Natural killer cell (primary cell): Measurements from ENCODE around the gene INPP4A. TPM values are rescaled to one million over a fixed set of nuclear protein-coding genes. Genes with fewer than 3 reads are reported as not detected.

Source experiments
- ATAC-seq, 3 donors: fragments of 150-1000 bp in 2 of 3; fragments of 200-7000 bp in 1 of 3; cut with Tn5 transposase; 1 replicate in 1 of 3; 2 replicates in 2 of 3; pipeline ENCODE4 v1.10.0; 2021; ENCODE audit warnings: mild to moderate bottlenecking in 2 of 3, moderate library complexity in 2 of 3
- DNase-seq, 2 donors: peaks; one replicate each; pipeline versions ENCODE4 v3.0.0 to v3.0.0-alpha.2; 2013 to 2021; ENCODE audit warnings: mixed read lengths in 1 of 2
- H3K27ac ChIP-seq: one replicate; pipeline ENCODE4 v1.5.1; 2013; ENCODE audit warnings: mild to moderate bottlenecking, low read length
- H3K27me3 ChIP-seq: one replicate; pipeline ENCODE4 v1.6.1; 2013; ENCODE audit warnings: low read length; ENCODE audit not compliant: control insufficient read depth, insufficient read depth
- H3K36me3 ChIP-seq: one replicate; pipeline ENCODE4 v1.6.1; 2013; ENCODE audit warnings: low read length; ENCODE audit not compliant: control insufficient read depth, insufficient read depth
- H3K4me1 ChIP-seq: one replicate; pipeline ENCODE4 v1.6.1; 2013; ENCODE audit warnings: low read length; ENCODE audit not compliant: control insufficient read depth, insufficient read depth
- H3K4me3 ChIP-seq: one replicate; pipeline ENCODE4 v1.5.1; 2013; ENCODE audit warnings: low read length
- H3K9me3 ChIP-seq: one replicate; pipeline ENCODE4 v1.6.1; 2013; ENCODE audit warnings: low read length; ENCODE audit not compliant: control insufficient read depth, insufficient read depth
- H3K27ac Mint-ChIP-seq, 2 donors: one replicate each; pipeline ENCODE4 v1.8.0; 2022; ENCODE audit warnings: mild to moderate bottlenecking in 2 of 2, mixed read lengths in 2 of 2, moderate library complexity in 1 of 2
- H3K27me3 Mint-ChIP-seq, 2 donors: one replicate each; pipeline ENCODE4 v1.8.0; 2022; ENCODE audit warnings: low read depth in 2 of 2, mixed read lengths in 2 of 2
- H3K36me3 Mint-ChIP-seq: one replicate; pipeline ENCODE4 v1.8.0; 2022; ENCODE audit warnings: mixed read lengths
- H3K4me1 Mint-ChIP-seq, 2 donors: one replicate each; pipeline ENCODE4 v1.8.0; 2022; ENCODE audit warnings: mixed read lengths in 2 of 2
- H3K4me3 Mint-ChIP-seq: one replicate; pipeline ENCODE4 v1.8.0; 2022; ENCODE audit warnings: mild to moderate bottlenecking, moderate library complexity, mixed read lengths
- H3K9me3 Mint-ChIP-seq, 2 donors: one replicate each; pipeline ENCODE4 v1.8.0; 2022; ENCODE audit warnings: mixed read lengths in 2 of 2
- CTCF ChIP-seq: fragments of 200-600 bp; IDR thresholded peaks from one replicate; pipeline ENCODE4 v1.8.0; 2022; ENCODE audit warnings: antibody characterized with exemption
- WGBS: methylation state at CpG from one replicate; pipeline ENCODE4 v1.1.7; 2013; ENCODE audit warnings: missing lambda C conversion rate; ENCODE audit not compliant: insufficient coverage; 5-methylcytosine and 5-hydroxymethylcytosine counted together
- intact Hi-C: fragments of 100-400 bp; cut with micrococcal nuclease; formaldehyde crosslinking; loops from one replicate; pipeline ENCODE4 v1.14.2; 2022
- total RNA-seq, 4 donors: library from RNA; stranded (reverse); fragments of 120-200 nt in 1 of 4; gene quantifications; one replicate each; pipeline versions ENCODE4 v1.2.3 to v1.2.4, GENCODE V29; 2013 to 2022

Gene INPP4A
- total RNA-seq, 3 donors from 2014 or later (not counting 1 experiment from before 2014, with no cell fraction given), result 192 to 243 (median 225) TPM

GRCh38 chr2:98416383-98417159 is 28.1 kb upstream of the INPP4A start:
- no peaks in the 10 kb centered on the region for H3K36me3 ChIP-seq
- no peak overlapping the region for H3K4me3 ChIP-seq
- DNase-seq, result no peak
- ATAC-seq, result no peak
- TF ChIP-seq CTCF, result no peak
- Mint-ChIP-seq H3K9me3 (peaks cover 0 to 3% of the 10 kb centered on the region in 2 donors), H3K4me3 (no peak overlapping the region), H3K36me3 (no peaks in the 10 kb centered on the region), H3K27me3 (peaks cover 0 to 3% of the 10 kb centered on the region in 2 donors), H3K4me1 (peaks cover 0 to 5% of the 10 kb centered on the region in 2 donors), H3K27ac (no peak overlapping the region)
- H3K27me3 ChIP-seq, result no peaks in the 10 kb centered on the region
- intact Hi-C loops, result no loop called here
- 86% methylated on average over 1 of the region's 2 CpGs for WGBS
- H3K4me1 ChIP-seq, result no peaks in the 10 kb centered on the region
- H3K27ac ChIP-seq, result no peak overlapping the region
- peaks cover 3% of the 10 kb centered on the region for H3K9me3 ChIP-seq

- Histone ChIP-seq H3K4me1 (no peaks in the 10 kb centered on the region), H3K27ac (no peak overlapping the region), H3K36me3 (no peaks in the 10 kb centered on the region), H3K4me3 (no peak overlapping the region), H3K9me3 (peaks cover 7% of the 10 kb centered on the region), H3K27me3 (no peaks in the 10 kb centered on the region)
- no peak overlapping the region for H3K27ac Mint-ChIP-seq
- peaks cover 9% of the 10 kb centered on the region for H3K36me3 Mint-ChIP-seq
- no peak for ATAC-seq
- DNase-seq, result no peak
- peaks cover 0 to 3% of the 10 kb centered on the region in 2 donors for H3K27me3 Mint-ChIP-seq
- peaks cover 3 to 4% of the 10 kb centered on the region in 2 donors for H3K9me3 Mint-ChIP-seq
- H3K4me3 Mint-ChIP-seq, result no peak overlapping the region
- no peaks in the 10 kb centered on the region for H3K4me1 Mint-ChIP-seq
- intact Hi-C loops, result no loop called here
- TF ChIP-seq CTCF, result no peak
- WGBS, result 84% methylated on average over 2 of the region's 2 CpGs
Measured at GRCh38 chr2:98419544-98419943, 25.1 kb upstream of the INPP4A start.

DNA sequence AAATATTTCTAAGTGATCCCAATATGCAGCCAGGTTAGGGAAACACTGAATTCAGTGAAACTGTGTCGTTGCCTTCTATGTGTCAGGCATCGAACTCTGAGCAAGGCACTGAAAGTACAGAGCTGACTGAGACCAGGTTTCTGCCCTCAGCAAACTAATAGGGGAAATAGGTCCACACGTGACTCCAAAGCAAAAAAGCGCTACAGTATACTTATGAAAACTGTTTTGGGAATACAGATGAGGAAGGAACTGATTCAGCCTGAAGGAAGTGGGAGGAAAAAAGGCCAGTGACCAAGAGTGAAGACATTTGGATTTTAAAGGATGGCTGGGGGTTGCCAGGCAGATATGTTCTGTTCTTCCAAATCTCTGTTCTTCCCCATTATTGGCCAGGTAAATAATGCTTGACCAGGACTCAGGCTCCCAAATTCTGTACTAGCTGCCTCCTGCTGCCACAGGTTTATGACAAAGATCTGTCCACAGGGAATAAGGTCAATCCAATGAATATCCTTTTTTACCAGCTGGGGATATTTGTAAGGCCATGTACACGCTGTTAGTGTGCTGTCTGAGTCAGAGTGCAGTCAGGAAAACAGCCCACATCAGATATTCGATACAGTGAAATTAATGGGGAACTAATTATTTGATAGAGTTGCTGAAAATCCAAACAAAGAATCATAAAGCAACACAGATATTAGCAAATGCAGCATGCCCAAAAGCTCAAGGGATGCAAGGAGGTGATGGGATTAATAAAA is 24.5 kb upstream of the INPP4A start:
- ATAC-seq (no peak), DNase-seq (no peak)
- Mint-ChIP-seq H3K4me1 (no peaks in the 10 kb centered on the region), H3K9me3 (peaks cover 3% of the 10 kb centered on the region in 2 donors), H3K4me3 (no peak overlapping the region), H3K27me3 (peaks cover 0 to 3% of the 10 kb centered on the region in 2 donors), H3K36me3 (peaks cover 9% of the 10 kb centered on the region), H3K27ac (no peak overlapping the region)
- intact Hi-C loops, result no loop called here
- no peak overlapping the region for H3K4me3 ChIP-seq
- no peaks in the 10 kb centered on the region for H3K4me1 ChIP-seq
- no peaks in the 10 kb centered on the region for H3K36me3 ChIP-seq
- peaks cover 7% of the 10 kb centered on the region for H3K9me3 ChIP-seq
- H3K27ac ChIP-seq, result no peak overlapping the region
- H3K27me3 ChIP-seq, result no peaks in the 10 kb centered on the region
- TF ChIP-seq CTCF, result no peak
- 90% methylated on average over 6 of the region's 6 CpGs for WGBS
